ENCODE measurements around the gene LCE3A. TPM values are rescaled to one million over a fixed set of nuclear protein-coding genes. Genes with fewer than 3 reads are reported as not detected.
"Not testable (repeated sequence)": the region's sequence is repeated elsewhere in the genome, so short reads cannot be mapped to it uniquely, and the experiment has no call there.

Gene LCE3A
- total RNA-seq (not detected), polyA plus RNA-seq (not detected)
- long read RNA-seq, donor 1: 0 reads
- long read RNA-seq, donor 2: 0 reads
- long read RNA-seq, donor 3: 0 reads
- long read RNA-seq, donor 4: 0 reads
- long read RNA-seq, donor 5: 0 reads
- long read RNA-seq, donor 6: 0 reads
- long read RNA-seq, donor 7: 0 reads
- long read RNA-seq, donor 8: 0 reads
- long read RNA-seq, donor 9: 0 reads
- long read RNA-seq, donor 10: 0 reads

- Histone ChIP-seq H3K36me3 (replicated peaks in 1 of 2) (no peaks in the 10 kb centered on the region), H3K27me3 (no peaks in the 10 kb centered on the region), H3K4me1 (replicated peaks in 1 of 2) (no peaks in the 10 kb centered on the region), H3K4me3 (no peak within 1 kb of the TSS), H3K9me3 (replicated peaks in 1 of 3) (peaks cover 0 to 4% (median 0%) of the 10 kb centered on the region in 3 donors), H3K27ac (no peak within 1 kb of the TSS)
- TF ChIP-seq CTCF (IDR thresholded peaks at IDR 0.05): no peak
- no peak for TF ChIP-seq POLR2A (IDR thresholded peaks at IDR 0.05)
- no peak for DNase-seq
- 60 to 64% (median 61%) methylated on average over 7 to 10 of the region's 10 CpGs for WGBS, 4 donors
- intact Hi-C loops (cut with DNase I): no loop called here
Observed at GRCh38 chr1:152622803-152623202, at the start of gene LCE3A. Gene LCE3A, minus strand, starts transcription at chr1:152623103. Its CDS starts 0 bp downstream, at chr1:152623103.

- Histone ChIP-seq H3K4me1 (replicated peaks in 1 of 2) (no peaks in the 10 kb centered on the region), H3K36me3 (replicated peaks in 1 of 2) (no peaks in the 10 kb centered on the region), H3K9me3 (replicated peaks in 1 of 3) (no peaks in the 10 kb centered on the region), H3K27me3 (no peaks in the 10 kb centered on the region), H3K4me3 (no peak overlapping the region), H3K27ac (no peak overlapping the region)
- no peak for DNase-seq
- WGBS, 4 donors: 80 to 93% (median 83%) methylated on average over 5 of the region's 5 CpGs
- TF ChIP-seq CTCF (IDR thresholded peaks at IDR 0.05): no peak
- no peak for TF ChIP-seq POLR2A (IDR thresholded peaks at IDR 0.05)
- intact Hi-C loops (cut with DNase I): no loop called here
Observed at GRCh38 chr1:152667648-152668047, 44.7 kb upstream of the LCE3A start.

- H3K4me3 ChIP-seq; H3K9me3 ChIP-seq (replicated peaks in 1 of 3); intact Hi-C loops (cut with DNase I); DNase-seq; H3K27ac ChIP-seq; H3K27me3 ChIP-seq; H3K36me3 ChIP-seq (replicated peaks in 1 of 2); H3K4me1 ChIP-seq (replicated peaks in 1 of 2): not testable (repeated sequence)
- WGBS, 4 donors: 84 to 90% (median 88%) methylated on average over 1 of the region's 1 CpG
Observed at GRCh38 chr1:152666171-152666570, 43.3 kb upstream of the LCE3A start.

- Histone ChIP-seq H3K36me3 (replicated peaks in 1 of 2) (no peaks in the 10 kb centered on the region), H3K4me1 (replicated peaks in 1 of 2) (no peaks in the 10 kb centered on the region), H3K27me3 (peaks cover 3% of the 10 kb centered on the region), H3K9me3 (replicated peaks in 1 of 3) (no peaks in the 10 kb centered on the region), H3K4me3 (no peak within 1 kb of the TSS), H3K27ac (no peak within 1 kb of the TSS)
- intact Hi-C loops (cut with DNase I): no loop called here
- no peak for TF ChIP-seq CTCF (IDR thresholded peaks at IDR 0.05)
- no peak for TF ChIP-seq POLR2A (IDR thresholded peaks at IDR 0.05)
- no peak for DNase-seq
- WGBS, 4 donors: 44 to 71% (median 59%) methylated on average over 2 to 3 of the region's 3 CpGs
Observed at GRCh38 chr1:152663098-152663497, 40.2 kb upstream of the LCE3A start, which contains the start of gene LCE2D. Gene LCE2D, plus strand, starts transcription at chr1:152663380. Its CDS starts 726 bp downstream, at chr1:152664106.

- Histone ChIP-seq H3K4me3 (no peak overlapping the region), H3K9me3 (replicated peaks in 1 of 3) (no peaks in the 10 kb centered on the region), H3K36me3 (replicated peaks in 1 of 2) (no peaks in the 10 kb centered on the region), H3K4me1 (replicated peaks in 1 of 2) (no peaks in the 10 kb centered on the region), H3K27ac (no peak overlapping the region), H3K27me3 (peaks cover 3% of the 10 kb centered on the region)
- intact Hi-C loops (cut with DNase I): no loop called here
- no peak for DNase-seq
- TF ChIP-seq CTCF (IDR thresholded peaks at IDR 0.05) (no peak), POLR2A (IDR thresholded peaks at IDR 0.05) (no peak)
- 83 to 93% (median 87%) methylated on average over 3 of the region's 3 CpGs for WGBS, 4 donors
Observed at GRCh38 chr1:152658649-152659048, 35.7 kb upstream of the LCE3A start.

Data from adrenal gland (tissue), 19 donors.